GM12864 (cell line): Measurements from ENCODE around the gene TSPAN17.

Experiments used
- DNase-seq: peaks from one replicate; pipeline ENCODE4 v3.0.0-alpha.2; 2011; ENCODE audit warnings: low read depth
- H3K4me3 ChIP-seq: 2 replicates; pipeline ENCODE4 v1.5.1; 2011; ENCODE audit warnings: mild to moderate bottlenecking, low read depth, low read length, control low read depth
- CTCF ChIP-seq: IDR thresholded peaks from 2 replicates; pipeline ENCODE4 v1.5.1; 2011; ENCODE audit warnings: low read depth, mild to moderate bottlenecking, moderate library complexity, low read length, control low read depth, inconsistent platforms; ENCODE audit errors: missing control alignments

TSPAN17 gene

GRCh38 chr5:176704817-176705216 is 57.5 kb downstream of the TSPAN17 start:
- no peak for DNase-seq
- no peak for TF ChIP-seq CTCF
- H3K4me3 ChIP-seq, result no peak overlapping the region
